Transverse colon (tissue), 3 donors: Measurements from ENCODE around the gene COQ8B.

Source experiments
- CTCF ChIP-seq, 5 experiments: fragments of 200-600 bp in 3 of 5; fragments of 450-650 bp in 2 of 5; sonication (generic) in 3 of 5; IDR thresholded peaks; 1 replicate in 2 of 5; 2 replicates in 3 of 5; pipeline ENCODE4 v1.5.1; 2016 to 2017; ENCODE audit warnings: antibody characterized with exemption in 5 of 5, inconsistent platforms in 3 of 5, mild to moderate bottlenecking in 2 of 5, moderate library complexity in 1 of 5
- EP300 ChIP-seq: sonication (generic); formaldehyde crosslinking; IDR thresholded peaks from one replicate; pipeline ENCODE4 v1.6.1; 2017; ENCODE audit warnings: antibody characterized with exemption, low read depth

GRCh38 chr19:40691421-40692211 lies 25.1 kb downstream of the COQ8B start:
- no peak for TF ChIP-seq CTCF (IDR thresholded peaks at IDR 0.05)
- TF ChIP-seq EP300: no peak
